ENCODE data around the gene SLC34A1. TPM values are rescaled to one million over a fixed set of nuclear protein-coding genes. Genes with fewer than 3 reads are reported as not detected.
"Not testable (repeated sequence)": the region's sequence is repeated elsewhere in the genome, so short reads cannot be mapped to it uniquely, and the experiment has no call there.

The SLC34A1 gene
- total RNA-seq, 1 donor from 2014 or later: not detected

DNA sequence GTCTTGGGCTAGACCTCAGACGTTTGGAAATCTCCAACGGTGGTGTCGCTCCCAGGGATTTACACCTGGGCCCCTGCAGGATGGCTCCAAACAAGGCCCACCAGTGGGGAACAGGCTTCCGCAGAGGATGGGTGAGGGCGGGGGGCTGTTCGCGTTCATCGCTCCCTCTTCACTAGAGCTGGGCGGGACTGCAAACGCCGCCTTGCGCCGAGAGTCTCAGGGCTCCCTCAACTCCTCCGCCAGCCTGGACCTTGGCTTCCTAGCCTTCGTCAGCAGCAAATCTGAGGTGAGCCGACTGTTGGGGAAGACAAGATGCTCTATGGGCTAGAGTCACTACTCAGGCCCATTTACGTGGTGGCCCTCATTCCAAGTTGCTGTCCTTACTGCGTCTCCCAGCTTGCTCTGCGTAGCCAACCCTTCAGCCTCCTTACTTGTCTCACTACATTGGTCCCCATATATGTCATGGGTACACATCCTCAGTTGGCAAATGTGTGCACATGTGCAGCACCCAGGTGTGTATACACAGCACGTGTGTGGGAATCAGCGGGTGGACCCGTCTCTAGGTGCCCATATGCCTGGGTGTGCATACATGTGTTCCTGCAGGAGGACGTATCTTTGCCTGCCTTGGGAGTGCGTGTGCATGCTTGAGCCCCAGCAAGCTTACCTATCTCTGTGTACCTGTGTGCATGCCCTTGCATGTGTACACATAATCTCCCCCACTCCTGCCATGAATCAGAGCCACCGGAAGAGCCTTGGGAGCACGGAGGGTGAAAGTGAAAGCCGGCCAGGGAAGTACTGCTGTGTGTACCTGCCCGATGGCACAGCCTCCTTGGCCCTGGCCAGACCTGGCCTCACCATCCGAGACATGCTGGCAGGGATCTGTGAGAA, 16.0 kb upstream of the SLC34A1 start:
- intact Hi-C loops (cut with micrococcal nuclease): no loop called here

DNA sequence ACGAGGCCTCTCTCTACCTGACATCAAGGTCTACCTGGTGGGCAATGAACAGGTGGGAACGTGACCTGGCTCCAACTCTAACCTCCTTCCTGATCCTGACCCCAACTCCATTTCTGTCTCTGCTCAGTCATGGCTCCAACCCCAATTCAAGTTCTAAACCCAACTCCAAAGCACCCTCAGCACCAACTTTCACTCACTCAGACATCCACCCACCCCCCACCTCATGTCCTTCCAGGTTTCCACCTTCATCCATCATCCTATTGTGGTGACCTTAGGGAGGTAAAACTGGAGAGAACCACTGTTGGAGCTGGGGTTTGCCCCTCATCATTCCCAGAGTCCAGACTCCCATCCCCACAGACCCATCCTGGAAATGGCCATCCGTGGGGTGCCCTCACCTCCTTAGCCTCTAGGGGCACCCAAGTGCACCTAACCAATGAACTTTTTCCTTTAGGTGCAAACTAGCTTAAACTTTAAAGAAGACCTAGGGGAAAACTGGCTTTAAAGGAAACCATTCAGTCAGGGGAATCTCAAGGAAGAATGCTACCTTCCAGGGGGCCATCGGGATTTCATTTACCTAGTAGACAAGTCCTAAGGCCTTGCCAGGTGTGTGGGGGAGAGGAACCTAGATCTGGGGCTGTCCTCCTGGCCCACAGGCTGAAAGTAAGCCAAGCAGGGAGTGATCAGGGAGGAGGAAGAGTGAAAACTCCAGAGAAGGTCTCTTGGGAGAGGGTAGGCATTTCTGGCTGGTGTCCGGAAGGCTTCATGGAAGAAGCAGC, 15.2 kb upstream of the SLC34A1 start:
- intact Hi-C loops (cut with micrococcal nuclease): no loop called here

DNA sequence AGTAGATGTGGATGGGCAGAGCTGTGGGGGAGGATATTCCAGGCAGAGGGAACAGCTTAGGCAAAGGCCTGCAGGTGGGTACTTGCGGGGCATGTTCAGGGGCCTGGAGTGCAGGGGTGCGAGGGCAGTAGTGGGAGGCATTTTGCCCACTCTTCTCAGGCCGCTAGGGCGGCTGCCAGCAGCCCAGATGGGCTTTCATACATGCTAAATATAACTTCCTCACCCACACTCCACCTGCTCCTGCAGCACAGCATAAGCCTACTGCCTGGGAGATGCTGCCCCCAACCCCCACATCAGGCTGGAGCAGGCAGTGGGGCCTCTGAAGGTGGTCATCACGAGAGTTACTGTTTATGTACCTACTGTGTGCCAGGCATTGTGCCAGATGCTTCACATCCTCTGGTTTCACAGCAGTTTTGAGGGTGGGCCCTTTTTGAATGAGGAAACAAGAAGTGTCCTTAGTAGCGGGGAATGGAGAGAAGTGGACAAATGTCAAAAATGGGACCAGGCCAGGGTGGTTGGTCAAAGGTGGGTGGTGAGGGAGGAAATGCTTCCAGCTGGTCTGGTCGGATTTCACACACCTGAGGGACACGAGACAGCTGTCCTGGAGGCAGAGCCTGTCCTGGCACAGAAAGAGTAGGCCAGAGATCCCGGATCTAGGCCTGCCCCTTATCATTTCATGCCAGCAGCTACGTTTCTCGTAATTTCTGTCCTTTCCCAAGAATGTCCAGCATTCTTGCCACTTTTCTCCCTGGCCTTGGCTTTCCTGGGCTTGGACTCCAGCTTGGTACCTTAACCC, 14.4 kb upstream of the SLC34A1 start:
- intact Hi-C loops (cut with micrococcal nuclease): loop anchor here (1.0 to 2.0 kb wide), 2 partner anchors 13 to 19 kb away; partner anchors contain the start of gene RGS14

DNA sequence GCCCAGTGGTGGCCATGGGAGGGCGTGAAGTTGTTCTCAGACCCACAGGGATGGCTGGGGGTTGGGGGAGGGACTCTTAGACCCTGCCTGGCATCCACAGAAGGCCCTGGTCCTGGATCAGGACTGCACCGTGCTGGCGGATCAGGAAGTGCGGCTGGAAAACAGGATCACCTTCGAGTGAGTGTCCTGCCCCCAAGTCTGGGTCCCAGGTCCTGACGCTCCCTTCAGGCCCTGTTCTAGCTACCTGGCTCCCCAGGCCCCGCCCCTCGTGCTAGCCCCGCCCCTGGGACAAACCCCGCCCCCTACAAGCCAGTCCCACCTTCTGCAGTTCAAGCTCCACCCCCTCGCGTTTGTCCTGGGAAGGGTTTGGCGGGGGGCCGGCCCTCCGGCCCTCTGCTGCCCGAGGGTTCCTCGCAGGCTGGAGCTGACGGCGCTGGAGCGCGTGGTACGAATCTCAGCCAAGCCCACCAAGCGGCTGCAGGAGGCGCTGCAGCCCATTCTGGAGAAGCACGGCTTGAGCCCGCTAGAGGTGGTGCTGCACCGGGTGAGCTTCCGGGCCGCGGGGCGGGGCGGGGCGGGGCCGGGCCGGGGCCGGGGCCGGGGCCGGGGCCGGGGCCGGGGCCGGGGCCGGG, 13.6 kb upstream of the SLC34A1 start:
- intact Hi-C loops (cut with micrococcal nuclease): loop anchor here (1.0 to 2.0 kb wide), 2 partner anchors 14 to 19 kb away; partner anchors contain the start of gene RGS14

DNA sequence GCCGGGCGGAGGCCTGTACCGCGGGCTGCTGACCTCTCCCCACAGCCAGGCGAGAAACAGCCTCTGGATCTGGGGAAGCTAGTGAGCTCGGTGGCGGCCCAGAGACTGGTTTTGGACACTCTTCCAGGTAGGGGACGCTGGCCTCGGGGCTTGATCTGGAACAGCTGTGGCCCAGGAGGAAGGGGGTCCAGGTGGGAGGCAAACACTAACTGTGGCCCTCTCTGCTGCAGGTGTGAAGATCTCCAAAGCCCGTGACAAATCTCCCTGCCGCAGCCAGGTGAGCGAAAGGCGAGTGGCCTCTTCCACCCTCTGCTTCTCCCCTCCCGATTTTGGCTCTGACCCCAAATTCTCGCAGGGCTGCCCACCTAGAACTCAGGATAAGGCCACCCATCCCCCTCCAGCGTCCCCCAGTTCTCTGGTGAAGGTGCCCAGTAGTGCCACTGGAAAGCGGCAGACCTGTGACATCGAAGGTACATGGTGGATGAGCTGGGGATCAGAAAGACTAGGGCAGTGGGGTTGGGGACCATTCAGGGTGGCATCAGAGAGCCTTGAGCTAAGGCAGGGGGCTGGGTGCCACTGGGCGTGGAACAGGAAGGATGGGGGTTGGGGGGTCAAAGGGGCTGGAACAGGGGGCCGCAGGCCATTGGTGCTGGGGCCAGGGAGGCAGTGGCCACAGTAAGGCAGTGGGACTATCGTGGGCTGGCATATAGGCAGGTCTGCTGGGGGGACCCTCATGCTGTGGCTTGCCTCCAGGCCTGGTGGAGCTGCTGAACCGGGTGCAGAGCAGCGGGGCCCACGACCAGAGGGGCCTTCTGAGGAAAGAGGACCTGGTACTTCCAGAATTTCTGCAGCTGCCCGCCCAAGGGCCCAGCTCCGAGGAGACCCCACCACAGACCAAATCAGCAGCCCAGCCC, 12.9 kb upstream of the SLC34A1 start:
- intact Hi-C loops (cut with micrococcal nuclease): loop anchor here (1.0 to 2.0 kb wide), 2 partner anchors 7 to 15 kb away; partner anchors contain the start of gene RGS14

DNA sequence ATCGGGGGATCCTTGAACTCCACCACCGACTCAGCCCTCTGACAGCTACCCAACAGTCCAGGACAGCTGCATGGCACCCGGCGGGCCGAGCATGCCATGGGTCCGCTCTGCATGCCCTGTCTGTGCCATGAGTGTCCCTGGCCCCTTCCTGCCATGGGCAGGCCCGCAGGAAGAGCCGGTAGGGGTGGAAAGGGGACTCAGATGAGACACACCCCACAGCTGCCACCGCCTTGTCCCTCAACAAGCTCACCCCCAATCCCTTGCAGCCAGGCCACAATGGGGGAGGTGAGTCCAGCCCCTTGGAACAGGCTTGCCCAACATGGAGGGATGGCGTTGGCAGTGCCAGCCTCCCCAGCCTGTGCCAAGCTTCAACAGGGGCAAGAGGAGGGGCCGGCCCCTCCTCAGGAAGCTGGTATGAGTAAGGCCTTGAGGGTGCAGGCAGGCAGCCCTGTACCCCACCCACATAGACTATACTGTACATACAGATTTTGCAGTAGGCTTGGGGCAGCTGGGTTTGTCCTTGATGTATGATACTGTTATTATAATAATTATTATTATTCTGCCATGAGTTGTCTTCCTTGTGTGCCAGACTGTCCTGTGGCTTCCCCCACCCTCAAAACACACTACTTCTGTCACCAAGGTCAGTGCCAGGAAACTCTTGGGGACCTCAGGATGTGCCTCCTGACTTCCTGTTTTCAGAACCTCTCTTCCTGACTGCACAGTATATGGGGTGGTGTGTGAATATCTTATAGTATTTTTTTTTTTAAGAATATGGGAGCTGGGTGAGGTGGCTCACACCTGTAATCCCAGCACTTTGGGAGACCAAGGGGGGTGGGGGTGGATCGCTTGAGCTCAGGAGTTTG, 12.0 kb upstream of the SLC34A1 start:
- intact Hi-C loops (cut with micrococcal nuclease): loop anchor here (1.0 kb wide), 1 partner anchor 8 kb away; no protein-coding TSS in a partner anchor

DNA sequence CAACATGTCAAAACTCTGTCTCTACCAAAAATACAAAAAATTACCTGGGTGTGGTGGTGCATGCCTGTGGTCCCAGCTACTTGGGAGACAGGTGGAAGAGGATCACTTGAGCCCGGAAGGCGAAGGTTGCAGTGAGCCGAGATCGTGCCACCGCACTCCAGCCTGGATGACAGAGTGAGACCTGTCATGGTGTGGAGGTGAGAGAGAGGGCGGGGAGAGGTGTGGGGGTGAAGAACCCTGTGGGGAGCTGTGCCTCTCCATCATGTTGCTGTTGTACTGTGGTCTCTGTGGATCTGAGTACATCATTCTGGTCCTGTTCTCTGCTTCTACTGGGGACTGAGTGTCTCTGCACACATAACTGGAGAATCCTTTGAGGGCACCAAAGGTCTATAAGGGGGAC, 11.3 kb upstream of the SLC34A1 start:
- intact Hi-C loops (cut with micrococcal nuclease): loop anchor here (1.0 kb wide), 1 partner anchor 9 kb away; no protein-coding TSS in a partner anchor

DNA sequence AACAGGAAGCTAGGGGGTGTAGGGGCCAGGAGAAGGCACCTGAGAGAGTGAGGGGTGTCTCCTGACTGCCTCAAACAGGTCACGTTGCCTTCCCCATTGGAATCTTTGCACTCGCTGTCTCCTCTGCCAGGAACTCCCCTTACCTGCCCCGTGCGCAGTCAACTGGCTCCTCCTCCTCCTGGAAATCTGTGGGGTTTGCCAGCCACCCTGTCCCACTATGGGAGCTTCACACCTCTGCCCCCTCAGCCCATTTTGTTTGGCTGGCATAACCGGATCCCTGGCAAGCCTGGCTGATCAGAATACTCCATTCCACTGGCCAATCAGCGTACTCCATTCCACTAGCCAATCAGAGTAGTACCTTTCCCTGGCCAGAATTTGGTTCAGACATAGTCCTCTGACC, 10.4 kb upstream of the SLC34A1 start:
- intact Hi-C loops (cut with micrococcal nuclease): no loop called here

DNA sequence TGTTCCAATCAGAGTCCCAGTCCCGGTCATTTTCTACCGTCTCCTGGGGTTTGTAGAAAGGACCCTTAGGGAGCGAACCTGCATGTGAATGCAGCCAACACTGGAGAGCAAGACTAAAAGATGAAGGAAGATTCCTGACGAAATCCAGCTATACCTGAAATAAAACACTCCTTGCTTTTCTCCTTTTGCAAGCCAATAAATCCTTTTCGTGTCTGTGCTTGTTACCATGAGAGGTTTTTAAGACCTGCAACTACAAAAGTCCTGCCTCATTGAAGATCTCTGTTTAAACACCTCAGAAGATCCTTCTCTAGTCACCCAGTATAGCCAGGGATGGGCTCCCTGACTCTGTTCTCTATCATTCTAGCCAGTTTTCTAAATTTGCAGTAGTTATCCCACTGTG, 10.0 kb upstream of the SLC34A1 start:
- intact Hi-C loops (cut with micrococcal nuclease): no loop called here

DNA sequence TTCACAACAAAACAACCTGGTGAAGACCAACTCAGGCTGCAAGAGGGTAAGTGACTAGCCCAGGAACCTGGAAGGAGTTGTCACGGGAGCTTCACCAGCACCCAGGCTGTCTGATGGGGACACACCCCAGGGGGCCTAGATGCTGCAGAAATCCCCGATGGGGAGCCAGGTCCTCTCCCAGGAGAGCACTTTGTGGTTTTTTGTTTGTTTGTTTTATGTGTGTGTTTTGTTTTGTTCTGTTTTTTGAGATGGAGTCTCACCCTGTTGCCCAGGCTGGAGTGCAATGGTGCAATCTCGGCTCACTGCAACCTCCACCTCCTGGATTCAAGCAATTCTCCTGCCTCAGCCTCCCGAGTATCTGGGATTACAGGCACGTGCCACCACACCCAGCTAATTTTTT, 8.7 kb upstream of the SLC34A1 start:
- intact Hi-C loops (cut with micrococcal nuclease): not testable (repeated sequence)

DNA sequence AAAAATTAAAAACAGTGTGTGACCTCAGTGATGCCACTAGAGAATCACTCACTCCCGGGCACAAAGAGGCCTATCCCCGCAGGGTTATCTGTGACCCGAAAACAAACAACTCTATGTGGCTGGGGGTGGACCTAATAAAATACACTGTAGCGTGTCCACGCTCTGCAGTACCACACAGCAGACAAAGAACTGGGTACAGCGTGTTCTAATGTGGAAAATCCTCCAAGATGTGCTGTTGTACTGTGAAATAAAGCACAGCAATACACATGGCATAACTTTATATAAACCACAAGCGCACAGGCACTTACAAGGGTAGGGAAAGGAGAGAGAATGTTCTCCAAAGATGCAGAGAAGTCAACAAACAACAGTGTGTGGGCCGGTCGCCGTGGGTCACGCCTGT, 8.1 kb upstream of the SLC34A1 start:
- intact Hi-C loops (cut with micrococcal nuclease): no loop called here

DNA sequence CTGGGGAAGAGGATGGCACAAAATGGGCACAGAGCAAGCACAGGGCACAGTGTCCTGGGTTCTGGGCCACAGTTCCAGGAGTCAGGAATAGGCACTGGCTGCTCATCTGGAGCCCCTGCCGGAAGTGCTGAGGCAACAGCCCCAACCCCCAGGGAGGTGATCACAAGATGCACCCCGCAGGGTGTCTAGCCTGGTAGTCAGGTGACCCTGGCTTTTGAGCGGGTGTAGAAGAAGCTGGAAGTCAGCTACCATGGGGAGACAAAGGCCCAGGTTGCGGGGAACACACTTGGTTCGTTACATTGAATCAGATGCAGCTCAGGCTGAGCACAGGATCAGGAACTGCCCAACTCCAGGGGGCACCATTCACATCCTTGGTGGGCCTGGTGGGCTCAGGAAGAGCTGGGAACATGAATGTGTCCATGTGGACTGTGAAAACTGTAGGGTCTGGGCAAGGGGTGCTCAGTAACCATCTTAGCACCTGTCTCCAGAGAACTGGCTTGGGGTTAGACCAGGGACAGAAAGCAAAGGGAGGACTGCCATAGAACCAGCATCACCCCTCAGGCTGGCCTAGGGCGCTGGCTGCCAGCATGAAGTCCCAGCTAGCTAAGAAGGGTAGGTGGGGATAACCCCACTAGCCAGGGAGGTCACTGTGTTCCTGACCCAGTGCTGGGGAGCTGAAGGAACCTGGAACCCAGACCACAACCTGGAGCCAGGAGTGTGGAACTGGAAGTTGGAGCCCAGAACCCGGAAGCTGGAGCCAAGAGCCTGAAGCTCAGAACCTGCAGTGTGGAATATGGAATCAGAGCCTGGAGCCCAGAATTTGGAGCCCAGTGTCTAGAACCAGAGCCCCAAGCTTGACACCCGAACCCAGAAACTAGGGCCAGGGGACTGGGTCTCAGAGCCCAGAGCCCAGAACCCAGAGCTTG, 6.1 kb upstream of the SLC34A1 start:
- intact Hi-C loops (cut with micrococcal nuclease): no loop called here

DNA sequence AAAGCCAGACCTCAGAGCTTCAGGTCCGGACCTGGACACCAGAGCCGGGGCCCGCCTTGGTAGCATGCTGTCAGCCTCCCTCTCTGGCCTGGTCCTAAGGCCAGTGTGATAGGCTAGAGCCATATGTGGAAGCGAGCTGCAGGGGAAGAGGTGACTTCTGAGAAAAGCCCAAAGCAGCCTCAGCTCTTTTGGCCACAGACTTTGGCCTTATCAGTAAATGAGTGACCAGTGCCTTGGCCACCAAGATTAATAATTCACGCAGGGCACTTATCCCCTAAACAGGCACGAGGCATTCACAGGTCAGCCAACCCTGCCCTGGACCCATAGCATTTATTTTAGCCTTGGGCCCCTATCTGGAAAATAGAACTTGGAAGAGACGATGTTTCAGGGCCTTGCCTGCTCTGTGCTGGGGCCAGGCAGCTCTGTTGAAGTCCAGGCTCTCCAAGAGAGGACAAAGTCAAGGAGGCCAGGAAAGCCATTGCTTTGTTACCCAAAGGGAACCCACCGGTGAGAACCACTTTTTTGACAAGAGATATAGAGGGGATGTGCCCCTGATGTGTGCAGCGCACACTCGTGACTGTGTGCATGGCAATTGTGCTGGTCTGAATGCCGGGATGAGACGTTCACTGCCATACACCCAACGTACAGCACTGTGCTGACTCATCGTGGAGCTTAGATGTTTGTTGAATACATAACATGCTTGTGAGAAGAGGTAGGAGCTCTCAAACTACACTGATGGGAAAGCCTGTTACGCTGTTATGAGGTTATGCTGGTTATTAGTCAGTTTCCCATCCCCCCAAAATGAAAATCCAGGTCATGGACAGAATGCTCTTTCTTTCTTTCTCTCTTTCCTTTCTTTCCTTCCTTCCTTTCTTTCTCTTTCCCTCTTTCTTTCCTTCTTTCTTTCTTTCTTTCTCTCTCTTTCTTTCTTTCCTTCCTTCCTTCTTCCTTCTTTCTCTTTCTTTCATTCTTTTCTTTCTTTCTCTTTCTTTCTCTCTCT, 5.0 kb upstream of the SLC34A1 start:
- intact Hi-C loops (cut with micrococcal nuclease): no loop called here

DNA sequence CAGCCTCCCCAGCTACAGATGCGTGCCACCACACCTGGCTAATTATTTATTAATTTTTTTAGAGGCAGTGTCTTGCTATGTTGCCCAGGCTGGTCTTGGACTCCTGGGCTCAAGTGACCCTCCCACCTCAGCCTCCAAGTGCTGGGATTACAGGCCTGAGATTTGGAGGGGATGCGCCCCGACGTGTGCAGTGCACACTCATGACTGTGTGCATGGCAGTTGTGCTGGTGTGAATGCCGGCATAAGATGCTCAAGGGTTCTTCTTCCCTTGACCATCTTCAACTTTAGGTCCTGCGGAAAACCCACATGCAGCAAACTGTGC, 3.5 kb upstream of the SLC34A1 start:
- intact Hi-C loops (cut with micrococcal nuclease): no loop called here

DNA sequence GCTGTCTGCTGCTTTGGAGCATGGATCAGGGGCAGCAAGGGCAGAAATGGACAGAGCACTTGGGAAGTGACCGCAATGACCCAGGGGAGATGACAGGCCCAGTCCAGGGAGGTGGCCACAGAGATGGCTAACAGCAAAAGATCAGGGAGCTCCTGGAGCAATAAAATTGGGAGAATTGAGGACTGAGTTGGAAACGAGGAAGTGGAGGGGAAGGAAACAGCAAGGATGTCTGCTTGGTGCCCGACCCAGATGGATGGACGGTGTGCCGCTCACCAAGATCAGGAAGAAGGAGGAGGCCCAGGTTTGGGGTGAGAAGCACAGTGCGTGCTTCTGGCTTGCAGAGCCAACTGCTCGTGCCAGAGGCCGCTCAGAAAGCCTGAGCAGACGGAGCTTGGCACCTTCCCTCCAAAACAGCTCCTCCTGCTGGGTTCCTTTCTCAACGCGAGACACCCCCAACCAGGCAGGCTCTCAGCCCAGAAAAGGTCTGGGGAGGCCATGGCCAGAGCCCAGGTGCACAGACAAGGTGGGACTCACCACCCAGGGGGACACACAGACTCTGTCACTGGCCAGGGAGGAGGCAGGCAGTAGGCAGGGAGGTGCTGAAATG, 1.7 kb upstream of the SLC34A1 start:
- intact Hi-C loops (cut with micrococcal nuclease): loop anchor here (1.0 kb wide), 1 partner anchor 64 kb away; no protein-coding TSS in a partner anchor

DNA sequence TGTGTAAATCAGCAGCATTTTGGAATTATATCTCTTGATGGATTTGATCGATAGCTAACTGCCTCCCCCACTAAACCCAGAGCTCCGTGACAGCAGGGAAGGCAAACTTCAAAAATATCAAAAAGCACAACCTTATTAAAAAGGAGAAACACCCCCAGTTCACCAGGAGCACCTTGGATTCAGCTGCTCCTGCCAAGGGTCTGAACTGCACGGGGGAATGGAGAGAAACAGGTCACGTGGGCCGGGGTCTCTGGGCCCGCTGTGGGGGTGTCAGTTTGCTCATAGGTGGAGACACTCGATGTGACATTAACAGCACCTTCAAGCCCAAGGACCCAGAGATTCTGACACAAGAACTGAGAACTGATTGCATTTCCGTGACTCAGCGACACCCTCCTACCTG, 1.1 kb upstream of the SLC34A1 start:
- intact Hi-C loops (cut with micrococcal nuclease): no loop called here
